ENCODE data around the gene SRGAP3. TPM values are rescaled to one million over a fixed set of nuclear protein-coding genes. Genes with fewer than 3 reads are reported as not detected.
A peak's percentile ranks its signal among the peaks of the same experiment; 100 is the strongest.

Gene SRGAP3
- total and polyA plus RNA-seq, 2 donors (not counting 1 experiment from before 2014, with no cell fraction given) = 0.92 to 12.4 TPM

DNA sequence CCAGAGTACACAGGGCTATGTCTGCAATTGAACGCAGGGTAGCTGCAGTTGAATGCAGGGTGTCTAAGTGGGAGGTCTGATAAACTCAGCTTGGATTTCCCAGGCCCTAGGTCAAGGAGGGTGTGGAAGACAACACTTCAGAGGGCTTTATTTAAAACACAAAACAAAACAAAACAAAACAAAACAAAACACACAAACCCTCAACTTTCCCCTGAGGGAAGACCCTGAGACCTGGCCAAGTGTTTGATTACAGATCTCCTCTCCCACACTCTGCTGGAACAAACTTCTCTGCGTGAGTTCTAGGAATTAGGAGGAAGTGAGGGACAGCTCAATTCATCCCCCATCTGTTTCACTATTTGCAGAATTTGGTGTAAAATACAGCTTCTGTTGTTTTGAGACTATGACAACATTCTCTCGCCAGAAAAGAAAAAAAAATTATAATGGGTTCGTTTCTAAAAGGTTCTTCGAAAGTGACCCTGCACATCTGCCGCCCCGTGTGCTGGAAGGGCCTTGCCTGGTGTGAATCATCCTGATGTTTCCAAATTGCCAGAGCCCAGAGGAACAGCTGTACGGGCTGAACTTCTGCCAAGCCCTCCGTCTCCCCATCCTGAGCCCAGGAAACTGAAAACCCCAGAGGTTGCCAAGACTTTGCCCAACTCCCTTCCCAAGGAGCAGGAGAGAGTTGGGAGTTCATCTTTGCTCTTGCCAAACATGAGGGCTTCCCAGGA lies 212.9 kb downstream of the SRGAP3 start:
- H3K27ac ChIP-seq (ENCODE audit: insufficient read depth, low read length) = no peak overlapping the region
- no peak overlapping the region for H2AFZ ChIP-seq (ENCODE audit: low read length)
- peak; percentile 11 to 93 for DNase-seq (ENCODE audit: low read depth in 2 of 2)
- TF ChIP-seq EZH2 (IDR thresholded peaks at IDR 0.05; ENCODE audit: low read length, missing control alignments) = no peak
- TF ChIP-seq, protein P1, sequence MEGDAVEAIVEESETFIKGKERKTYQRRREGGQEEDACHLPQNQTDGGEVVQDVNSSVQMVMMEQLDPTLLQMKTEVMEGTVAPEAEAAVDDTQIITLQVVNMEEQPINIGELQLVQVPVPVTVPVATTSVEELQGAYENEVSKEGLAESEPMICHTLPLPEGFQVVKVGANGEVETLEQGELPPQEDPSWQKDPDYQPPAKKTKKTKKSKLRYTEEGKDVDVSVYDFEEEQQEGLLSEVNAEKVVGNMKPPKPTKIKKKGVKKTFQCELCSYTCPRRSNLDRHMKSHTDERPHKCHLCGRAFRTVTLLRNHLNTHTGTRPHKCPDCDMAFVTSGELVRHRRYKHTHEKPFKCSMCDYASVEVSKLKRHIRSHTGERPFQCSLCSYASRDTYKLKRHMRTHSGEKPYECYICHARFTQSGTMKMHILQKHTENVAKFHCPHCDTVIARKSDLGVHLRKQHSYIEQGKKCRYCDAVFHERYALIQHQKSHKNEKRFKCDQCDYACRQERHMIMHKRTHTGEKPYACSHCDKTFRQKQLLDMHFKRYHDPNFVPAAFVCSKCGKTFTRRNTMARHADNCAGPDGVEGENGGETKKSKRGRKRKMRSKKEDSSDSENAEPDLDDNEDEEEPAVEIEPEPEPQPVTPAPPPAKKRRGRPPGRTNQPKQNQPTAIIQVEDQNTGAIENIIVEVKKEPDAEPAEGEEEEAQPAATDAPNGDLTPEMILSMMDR (conservative IDR thresholded peaks at IDR 0.05 in 1 of 2, IDR thresholded peaks at IDR 0.05 in 1 of 2; ENCODE audit: low read depth in 1 of 2, low read length in 2 of 2) = no peak
- H3K79me2 ChIP-seq (ENCODE audit: control insufficient read depth, insufficient read depth, low read length) = no peaks in the 10 kb centered on the region
- peaks cover 4% of the 10 kb centered on the region for H3K27me3 ChIP-seq (ENCODE audit: control insufficient read depth, insufficient read depth, low read length)
- no peaks in the 10 kb centered on the region for H4K20me1 ChIP-seq (ENCODE audit: control insufficient read depth, extremely low read depth, insufficient read depth, low read length)
- H3K4me3 ChIP-seq (replicated peaks in 1 of 4; ENCODE audit: control extremely low read depth in 1 of 4, insufficient read depth in 1 of 4, low read depth in 3 of 4, low read length in 4 of 4) = no peak overlapping the region
- H3K4me2 ChIP-seq (ENCODE audit: extremely low read depth, insufficient read depth, low read length) = peak overlapping the region; percentile 41
- H3K36me3 ChIP-seq (ENCODE audit: control insufficient read depth, insufficient read depth, low read length) = no peaks in the 10 kb centered on the region
- H3K9me3 ChIP-seq (ENCODE audit: control insufficient read depth, insufficient read depth, low read depth, low read length) = no peaks in the 10 kb centered on the region
- H3K9ac ChIP-seq (ENCODE audit: insufficient read depth, low read length) = no peak overlapping the region
- no peaks in the 10 kb centered on the region for H3K4me1 ChIP-seq (ENCODE audit: control insufficient read depth, extremely low read depth, insufficient read depth, low read length)

DNA sequence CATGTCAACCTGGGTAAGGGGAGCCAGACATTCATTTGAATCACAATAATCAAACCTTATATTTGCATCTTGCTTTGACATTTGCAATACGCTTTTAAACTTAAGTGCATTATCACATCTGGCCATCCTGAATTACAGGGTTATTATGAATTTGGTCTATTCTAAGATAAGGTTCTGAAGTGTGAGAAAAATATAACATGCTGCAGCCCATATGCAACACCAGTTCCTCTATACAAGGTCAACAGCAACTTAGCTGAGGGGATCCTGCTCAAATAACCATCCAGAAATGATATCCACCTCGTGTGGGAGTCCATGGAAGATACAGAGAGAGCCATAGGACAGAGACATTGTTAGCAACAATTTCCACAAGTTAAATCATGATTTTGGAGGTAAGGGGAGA lies 213.5 kb downstream of the SRGAP3 start:
- H3K4me3 ChIP-seq (replicated peaks in 1 of 4; ENCODE audit: control extremely low read depth in 1 of 4, insufficient read depth in 1 of 4, low read depth in 3 of 4, low read length in 4 of 4) = no peak overlapping the region
- DNase-seq (ENCODE audit: low read depth in 2 of 2) = no peak
- no peak overlapping the region for H2AFZ ChIP-seq (ENCODE audit: low read length)
- TF ChIP-seq, protein P1 (conservative IDR thresholded peaks at IDR 0.05 in 1 of 2, IDR thresholded peaks at IDR 0.05 in 1 of 2; ENCODE audit: low read depth in 1 of 2, low read length in 2 of 2) = no peak
- TF ChIP-seq EZH2 (IDR thresholded peaks at IDR 0.05; ENCODE audit: low read length, missing control alignments) = no peak
- H3K27me3 ChIP-seq (ENCODE audit: control insufficient read depth, insufficient read depth, low read length) = peaks cover 4% of the 10 kb centered on the region
- no peak overlapping the region for H3K4me2 ChIP-seq (ENCODE audit: extremely low read depth, insufficient read depth, low read length)
- H3K4me1 ChIP-seq (ENCODE audit: control insufficient read depth, extremely low read depth, insufficient read depth, low read length) = no peaks in the 10 kb centered on the region
- no peaks in the 10 kb centered on the region for H3K9me3 ChIP-seq (ENCODE audit: control insufficient read depth, insufficient read depth, low read depth, low read length)
- H3K36me3 ChIP-seq (ENCODE audit: control insufficient read depth, insufficient read depth, low read length) = no peaks in the 10 kb centered on the region
- H4K20me1 ChIP-seq (ENCODE audit: control insufficient read depth, extremely low read depth, insufficient read depth, low read length) = no peaks in the 10 kb centered on the region
- no peak overlapping the region for H3K27ac ChIP-seq (ENCODE audit: insufficient read depth, low read length)
- no peaks in the 10 kb centered on the region for H3K79me2 ChIP-seq (ENCODE audit: control insufficient read depth, insufficient read depth, low read length)
- H3K9ac ChIP-seq (ENCODE audit: insufficient read depth, low read length) = no peak overlapping the region

DNA sequence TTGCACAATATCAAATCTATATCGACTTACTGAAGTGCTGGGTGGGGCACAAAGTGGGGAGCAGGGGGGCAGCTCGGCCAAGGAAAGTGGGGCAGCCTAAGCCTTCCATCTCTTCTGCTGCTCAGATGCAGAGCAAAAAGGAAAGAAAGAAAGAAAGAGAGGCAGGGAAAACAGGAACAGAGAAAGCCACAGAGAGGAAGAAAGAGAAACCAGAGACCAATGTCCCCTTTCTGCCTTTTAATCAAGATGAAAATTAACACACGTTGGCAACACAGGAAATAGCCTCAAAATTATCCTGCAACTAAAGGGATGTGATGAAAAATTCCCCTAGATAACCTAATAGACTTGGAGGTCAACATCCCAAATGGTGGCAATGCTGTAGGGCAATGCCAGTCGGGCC lies 214.0 kb downstream of the SRGAP3 start:
- Histone ChIP-seq H3K4me2 (ENCODE audit: extremely low read depth, insufficient read depth, low read length) (no peak overlapping the region), H3K27ac (ENCODE audit: insufficient read depth, low read length) (no peak overlapping the region), H3K9me3 (ENCODE audit: control insufficient read depth, insufficient read depth, low read depth, low read length) (no peaks in the 10 kb centered on the region), H2AFZ (ENCODE audit: low read length) (no peak overlapping the region), H3K9ac (ENCODE audit: insufficient read depth, low read length) (no peak overlapping the region), H3K79me2 (ENCODE audit: control insufficient read depth, insufficient read depth, low read length) (no peaks in the 10 kb centered on the region), H3K36me3 (ENCODE audit: control insufficient read depth, insufficient read depth, low read length) (no peaks in the 10 kb centered on the region), H3K27me3 (ENCODE audit: control insufficient read depth, insufficient read depth, low read length) (peaks cover 4% of the 10 kb centered on the region), H4K20me1 (ENCODE audit: control insufficient read depth, extremely low read depth, insufficient read depth, low read length) (no peaks in the 10 kb centered on the region), H3K4me3 (replicated peaks in 1 of 4; ENCODE audit: control extremely low read depth in 1 of 4, insufficient read depth in 1 of 4, low read depth in 3 of 4, low read length in 4 of 4) (no peak overlapping the region), H3K4me1 (ENCODE audit: control insufficient read depth, extremely low read depth, insufficient read depth, low read length) (no peaks in the 10 kb centered on the region)
- TF ChIP-seq EZH2 (IDR thresholded peaks at IDR 0.05; ENCODE audit: low read length, missing control alignments) = no peak
- TF ChIP-seq, protein P1 (conservative IDR thresholded peaks at IDR 0.05 in 1 of 2, IDR thresholded peaks at IDR 0.05 in 1 of 2; ENCODE audit: low read depth in 1 of 2, low read length in 2 of 2) = no peak
- DNase-seq (ENCODE audit: low read depth in 2 of 2) = no peak
